Tibial nerve (tissue), 4 donors: Measurements from ENCODE around the gene DNAAF5.

ENCODE experiments used
- CTCF ChIP-seq, 5 experiments: fragments of 200-600 bp in 3 of 5; fragments of 450-650 bp in 2 of 5; sonication (generic) in 3 of 5; IDR thresholded peaks; one replicate each; pipeline ENCODE4 v1.5.1; 2016 to 2019; ENCODE audit warnings: antibody characterized with exemption in 5 of 5, mild to moderate bottlenecking in 3 of 5, moderate library complexity in 2 of 5
- EP300 ChIP-seq, 2 donors: sonication (generic); formaldehyde crosslinking; IDR thresholded peaks; one replicate each; pipeline ENCODE4 v1.6.1; 2017; ENCODE audit warnings: antibody characterized with exemption in 2 of 2, mild to moderate bottlenecking in 1 of 2
- POLR2A ChIP-seq, 2 donors: fragments of 450-650 bp; IDR thresholded peaks; one replicate each; pipeline ENCODE4 v1.6.1; 2017; ENCODE audit warnings: antibody characterized with exemption in 2 of 2, mild to moderate bottlenecking in 2 of 2, moderate library complexity in 2 of 2

GRCh38 chr7:771234-772004, 44.9 kb downstream of the DNAAF5 start:
- TF ChIP-seq POLR2A (IDR thresholded peaks at IDR 0.05): no peak
- no peak for TF ChIP-seq CTCF (IDR thresholded peaks at IDR 0.05)
- TF ChIP-seq EP300 (IDR thresholded peaks at IDR 0.05): peak in 1 of 2 donors; percentile 20
